ENCODE measurements around the gene B4GALT1. TPM values are rescaled to one million over a fixed set of nuclear protein-coding genes. Genes with fewer than 3 reads are reported as not detected.

The B4GALT1 gene
- total and polyA plus RNA-seq, 2 of the 8 experiments (the other 6 are each of a cell fraction or from before 2014, with no cell fraction given) = 12.8 to 18.2 TPM

GRCh38 chr9:33189331-33189791 lies 22.2 kb upstream of the B4GALT1 start:
- Histone ChIP-seq H3K9ac (replicated peaks in 1 of 4; ENCODE audit: extremely low read depth in 1 of 4, low read depth in 3 of 4, low read length in 3 of 4) (no peak overlapping the region), H2BK15ac (ENCODE audit: low read length) (no peak overlapping the region), H3K4ac (replicated peaks; ENCODE audit: insufficient read length, low read depth, low read length) (no peak overlapping the region), H3K9me3 (ENCODE audit: insufficient read depth in 2 of 2, low read depth in 1 of 2, low read length in 1 of 2) (no peaks in the 10 kb centered on the region), H3K23me2 (ENCODE audit: low read depth, low read length) (no peaks in the 10 kb centered on the region), H4K20me1 (replicated peaks in 1 of 2; ENCODE audit: control insufficient read depth in 1 of 2, insufficient read depth in 2 of 2, low read length in 2 of 2) (no peaks in the 10 kb centered on the region), H3K27me3 (replicated peaks in 1 of 4; ENCODE audit: control insufficient read depth in 3 of 4, extremely low read depth in 1 of 4, insufficient read depth in 3 of 4, low read length in 3 of 4) (no peaks in the 10 kb centered on the region), H3K56ac (replicated peaks; ENCODE audit: insufficient read length, low read depth, low read length) (no peak overlapping the region), H4K8ac (ENCODE audit: extremely low read depth, insufficient read depth, low read length) (no peak overlapping the region), H2BK12ac (ENCODE audit: low read depth, low read length) (no peak overlapping the region), H3K36me3 (ENCODE audit: control insufficient read depth in 2 of 4, insufficient read depth in 4 of 4, low read length in 3 of 4) (no peaks in the 10 kb centered on the region), H4K91ac (replicated peaks; ENCODE audit: insufficient read length, low read length) (no peak overlapping the region), H2BK120ac (replicated peaks; ENCODE audit: low read depth, low read length) (no peak overlapping the region), H3K4me1 (replicated peaks in 1 of 4; ENCODE audit: control insufficient read depth in 3 of 4, insufficient read depth in 4 of 4, low read length in 3 of 4) (no peaks in the 10 kb centered on the region), H3K79me2 (ENCODE audit: control insufficient read depth in 1 of 2, insufficient read depth in 2 of 2, low read length in 2 of 2) (no peaks in the 10 kb centered on the region), H2BK5ac (ENCODE audit: low read depth, low read length) (no peak overlapping the region), H2AK5ac (ENCODE audit: low read depth, low read length) (no peak overlapping the region), H3K27ac (ENCODE audit: low read depth, low read length) (no peak overlapping the region), H3K4me2 (ENCODE audit: insufficient read depth in 1 of 2, low read depth in 2 of 2, low read length in 2 of 2) (no peak overlapping the region), H3K4me3 (ENCODE audit: extremely low read depth in 1 of 4, insufficient read depth in 2 of 4, low read depth in 3 of 4, low read length in 4 of 4) (no peak overlapping the region), H3K79me1 (ENCODE audit: low read depth, low read length) (no peaks in the 10 kb centered on the region), H4K5ac (ENCODE audit: insufficient read length, low read depth, low read length) (no peak overlapping the region), H2AFZ (ENCODE audit: low read length) (no peak overlapping the region), H3K23ac (ENCODE audit: insufficient read length) (no peak overlapping the region), H2BK20ac (ENCODE audit: low read length) (no peak overlapping the region), H3K18ac (ENCODE audit: extremely low read depth, low read length) (no peak overlapping the region), H3K14ac (ENCODE audit: insufficient read length) (no peak overlapping the region)
- DNase-seq (ENCODE audit: low read depth in 1 of 2, low spot score in 2 of 2) = no peak
- 81% methylated on average over 5 of the region's 6 CpGs; no CpG with 5 or more reads in 1 of the 2 experiments for WGBS, 2 experiments (ENCODE audit: extremely low coverage in 1 of 2, insufficient coverage in 1 of 2, insufficient read length in 1 of 2, insufficient replicate concordance in 2 of 2, low coverage in 1 of 2, low lambda C conversion rate in 2 of 2, missing lambda C conversion rate in 1 of 2)
- ChIA-PET CTCF (ENCODE audit: partially characterized antibody) (interaction anchor here (0.8 to 2.3 kb wide), 5 partner anchors 12 to 45 kb away, joined by 3 to 11 read pairs (median 6); no protein-coding TSS in a partner anchor), POLR2A (ENCODE audit: partially characterized antibody) (interaction anchor here (0.6 to 1.0 kb wide), 3 partner anchors 18 to 1882 kb away, joined by 3 to 5 read pairs (median 3); no protein-coding TSS in a partner anchor)
- no peak for FAIRE-seq
- TF ChIP-seq SIX5 (IDR thresholded peaks at IDR 0.05; ENCODE audit: low read depth, low read length) = no peak
- TF ChIP-seq POLR2A (IDR thresholded peaks at IDR 0.05; ENCODE audit: control extremely low read depth in 1 of 2, low read depth in 2 of 2, low read length in 2 of 2) = no peak
- TF ChIP-seq CHD2 (IDR thresholded peaks at IDR 0.05; ENCODE audit: low read length) = no peak
- TF ChIP-seq TAF7 (optimal IDR thresholded peaks at IDR 0.05; ENCODE audit: borderline replicate concordance, low read depth, low read length) = no peak
- TF ChIP-seq BACH1 (IDR thresholded peaks at IDR 0.05; ENCODE audit: low read length) = no peak
- no peak for TF ChIP-seq SUZ12 (IDR thresholded peaks at IDR 0.05; ENCODE audit: low read length)
- no peak for TF ChIP-seq RBBP5 (IDR thresholded peaks at IDR 0.05; ENCODE audit: borderline replicate concordance, low read depth, low read length)
